Stimulated activated naive CD8-positive, alpha-beta T cell treated with anti-CD3 and anti-CD28 coated beads, Interleukin-15, Interleukin-2, amounts not matched to agents 100 ng/mL and 50 ng/mL, for 24 hours (primary cell): ENCODE measurements around the gene LDB2.

Experiments used
- H3K27ac Mint-ChIP-seq: one replicate; pipeline ENCODE4 v1.8.0; 2021; ENCODE audit warnings: mild to moderate bottlenecking, mixed read lengths
- H3K27me3 Mint-ChIP-seq: one replicate; pipeline ENCODE4 v1.8.0; 2021; ENCODE audit warnings: mixed read lengths
- H3K36me3 Mint-ChIP-seq: one replicate; pipeline ENCODE4 v1.8.0; 2021; ENCODE audit warnings: low read depth, mixed read lengths
- H3K4me1 Mint-ChIP-seq: one replicate; pipeline ENCODE4 v1.8.0; 2021; ENCODE audit warnings: low read depth, mixed read lengths
- H3K4me3 Mint-ChIP-seq: one replicate; pipeline ENCODE4 v1.8.0; 2021; ENCODE audit warnings: mild to moderate bottlenecking, mixed read lengths
- H3K9me3 Mint-ChIP-seq: one replicate; pipeline ENCODE4 v1.8.0; 2021; ENCODE audit warnings: mixed read lengths

Gene LDB2

GRCh38 chr4:16814361-16814760 lies 84.1 kb downstream of the LDB2 start:
- H3K4me3 Mint-ChIP-seq, result no peak overlapping the region
- peaks cover 3% of the 10 kb centered on the region for H3K9me3 Mint-ChIP-seq
- no peak overlapping the region for H3K27ac Mint-ChIP-seq
- peaks cover 11% of the 10 kb centered on the region for H3K27me3 Mint-ChIP-seq
- no peaks in the 10 kb centered on the region for H3K36me3 Mint-ChIP-seq
- no peaks in the 10 kb centered on the region for H3K4me1 Mint-ChIP-seq

- Mint-ChIP-seq H3K4me1 (no peaks in the 10 kb centered on the region), H3K4me3 (no peak overlapping the region), H3K27ac (no peak overlapping the region), H3K36me3 (no peaks in the 10 kb centered on the region), H3K9me3 (peaks cover 4% of the 10 kb centered on the region), H3K27me3 (peaks cover 20% of the 10 kb centered on the region)
These were observed 86.4 kb downstream of the LDB2 start for GRCh38 chr4:16812041-16812440.

- Mint-ChIP-seq H3K9me3 (peaks cover 4% of the 10 kb centered on the region), H3K4me1 (no peaks in the 10 kb centered on the region), H3K4me3 (no peak overlapping the region), H3K27me3 (peaks cover 16% of the 10 kb centered on the region), H3K36me3 (no peaks in the 10 kb centered on the region), H3K27ac (no peak overlapping the region)
These were observed 88.5 kb downstream of the LDB2 start for GRCh38 chr4:16809943-16810342.

GRCh38 chr4:16809064-16809463 lies 89.4 kb downstream of the LDB2 start:
- no peaks in the 10 kb centered on the region for H3K36me3 Mint-ChIP-seq
- H3K27ac Mint-ChIP-seq, result no peak overlapping the region
- peaks cover 4% of the 10 kb centered on the region for H3K9me3 Mint-ChIP-seq
- peaks cover 16% of the 10 kb centered on the region for H3K27me3 Mint-ChIP-seq
- H3K4me1 Mint-ChIP-seq, result no peaks in the 10 kb centered on the region
- no peak overlapping the region for H3K4me3 Mint-ChIP-seq

- no peak overlapping the region for H3K27ac Mint-ChIP-seq
- H3K27me3 Mint-ChIP-seq, result peaks cover 16% of the 10 kb centered on the region
- peaks cover 4% of the 10 kb centered on the region for H3K9me3 Mint-ChIP-seq
- no peak overlapping the region for H3K4me3 Mint-ChIP-seq
- H3K36me3 Mint-ChIP-seq, result no peaks in the 10 kb centered on the region
- H3K4me1 Mint-ChIP-seq, result no peaks in the 10 kb centered on the region
These were observed 91.1 kb downstream of the LDB2 start for GRCh38 chr4:16807355-16807754.

- peaks cover 9% of the 10 kb centered on the region for H3K27me3 Mint-ChIP-seq
- H3K36me3 Mint-ChIP-seq, result no peaks in the 10 kb centered on the region
- H3K4me1 Mint-ChIP-seq, result no peaks in the 10 kb centered on the region
- no peak overlapping the region for H3K4me3 Mint-ChIP-seq
- no peak overlapping the region for H3K27ac Mint-ChIP-seq
- peaks cover 3% of the 10 kb centered on the region for H3K9me3 Mint-ChIP-seq
These were observed 93.9 kb downstream of the LDB2 start for GRCh38 chr4:16804581-16804980.

GRCh38 chr4:16802044-16802443 lies 96.4 kb downstream of the LDB2 start:
- H3K36me3 Mint-ChIP-seq, result no peaks in the 10 kb centered on the region
- no peaks in the 10 kb centered on the region for H3K4me1 Mint-ChIP-seq
- H3K9me3 Mint-ChIP-seq, result no peaks in the 10 kb centered on the region
- no peaks in the 10 kb centered on the region for H3K27me3 Mint-ChIP-seq
- no peak overlapping the region for H3K27ac Mint-ChIP-seq
- no peak overlapping the region for H3K4me3 Mint-ChIP-seq

- no peak overlapping the region for H3K4me3 Mint-ChIP-seq
- H3K27me3 Mint-ChIP-seq, result no peaks in the 10 kb centered on the region
- H3K9me3 Mint-ChIP-seq, result no peaks in the 10 kb centered on the region
- H3K36me3 Mint-ChIP-seq, result no peaks in the 10 kb centered on the region
- no peaks in the 10 kb centered on the region for H3K4me1 Mint-ChIP-seq
- H3K27ac Mint-ChIP-seq, result no peak overlapping the region
These were observed 97.1 kb downstream of the LDB2 start for GRCh38 chr4:16801356-16801755.

GRCh38 chr4:16794816-16795445 lies 103.5 kb downstream of the LDB2 start:
- no peaks in the 10 kb centered on the region for H3K4me1 Mint-ChIP-seq
- H3K27ac Mint-ChIP-seq, result no peak overlapping the region
- no peaks in the 10 kb centered on the region for H3K36me3 Mint-ChIP-seq
- peaks cover 4% of the 10 kb centered on the region for H3K27me3 Mint-ChIP-seq
- no peak overlapping the region for H3K4me3 Mint-ChIP-seq
- H3K9me3 Mint-ChIP-seq, result no peaks in the 10 kb centered on the region

GRCh38 chr4:16791460-16791859 lies 107.0 kb downstream of the LDB2 start:
- H3K4me3 Mint-ChIP-seq, result no peak overlapping the region
- no peaks in the 10 kb centered on the region for H3K4me1 Mint-ChIP-seq
- H3K9me3 Mint-ChIP-seq, result no peaks in the 10 kb centered on the region
- peaks cover 4% of the 10 kb centered on the region for H3K27me3 Mint-ChIP-seq
- no peak overlapping the region for H3K27ac Mint-ChIP-seq
- no peaks in the 10 kb centered on the region for H3K36me3 Mint-ChIP-seq

- H3K27ac Mint-ChIP-seq, result no peak overlapping the region
- no peak overlapping the region for H3K4me3 Mint-ChIP-seq
- peaks cover 4% of the 10 kb centered on the region for H3K27me3 Mint-ChIP-seq
- no peaks in the 10 kb centered on the region for H3K9me3 Mint-ChIP-seq
- no peaks in the 10 kb centered on the region for H3K36me3 Mint-ChIP-seq
- no peaks in the 10 kb centered on the region for H3K4me1 Mint-ChIP-seq
These were observed 107.9 kb downstream of the LDB2 start for GRCh38 chr4:16790508-16790907.

- Mint-ChIP-seq H3K4me1 (no peaks in the 10 kb centered on the region), H3K4me3 (no peak overlapping the region), H3K27ac (no peak overlapping the region), H3K36me3 (no peaks in the 10 kb centered on the region), H3K27me3 (no peaks in the 10 kb centered on the region), H3K9me3 (no peaks in the 10 kb centered on the region)
These were observed 109.6 kb downstream of the LDB2 start for GRCh38 chr4:16788868-16789267.

GRCh38 chr4:16785793-16786527 lies 112.5 kb downstream of the LDB2 start:
- Mint-ChIP-seq H3K4me3 (no peak overlapping the region), H3K4me1 (no peaks in the 10 kb centered on the region), H3K27ac (no peak overlapping the region), H3K36me3 (no peaks in the 10 kb centered on the region), H3K9me3 (no peaks in the 10 kb centered on the region), H3K27me3 (no peaks in the 10 kb centered on the region)

GRCh38 chr4:16783119-16783518 lies 115.3 kb downstream of the LDB2 start:
- no peaks in the 10 kb centered on the region for H3K36me3 Mint-ChIP-seq
- no peaks in the 10 kb centered on the region for H3K4me1 Mint-ChIP-seq
- H3K9me3 Mint-ChIP-seq, result no peaks in the 10 kb centered on the region
- H3K27ac Mint-ChIP-seq, result no peak overlapping the region
- H3K27me3 Mint-ChIP-seq, result no peaks in the 10 kb centered on the region
- no peak overlapping the region for H3K4me3 Mint-ChIP-seq

- Mint-ChIP-seq H3K4me3 (no peak overlapping the region), H3K27ac (no peak overlapping the region), H3K4me1 (no peaks in the 10 kb centered on the region), H3K27me3 (no peaks in the 10 kb centered on the region), H3K9me3 (no peaks in the 10 kb centered on the region), H3K36me3 (no peaks in the 10 kb centered on the region)
These were observed 119.3 kb downstream of the LDB2 start for GRCh38 chr4:16779028-16779675.
